ENCODE results near the gene KCNMB2.

KCNMB2 gene

GRCh38 chr3:178663201-178663934 is 127.1 kb downstream of the KCNMB2 start:
- DNase-seq (ENCODE audit: low spot score): no peak
- no peak for TF ChIP-seq CTCF (conservative IDR thresholded peaks at IDR 0.05; ENCODE audit: low read depth)
- CTCF ChIA-PET: no interaction called here
- POLR2A ChIA-PET (ENCODE audit: low non-redundant PET): no interaction called here
- H3K27ac ChIP-seq: no peak overlapping the region

GRCh38 chr3:178665747-178666146 is 129.5 kb downstream of the KCNMB2 start:
- TF ChIP-seq CTCF (conservative IDR thresholded peaks at IDR 0.05; ENCODE audit: low read depth): no peak
- no peak overlapping the region for H3K27ac ChIP-seq
- ChIA-PET CTCF (no interaction called here), POLR2A (ENCODE audit: low non-redundant PET) (no interaction called here)
- DNase-seq (ENCODE audit: low spot score): no peak

- ChIA-PET CTCF (no interaction called here), POLR2A (ENCODE audit: low non-redundant PET) (no interaction called here)
- H3K27ac ChIP-seq: no peak overlapping the region
- DNase-seq (ENCODE audit: low spot score): no peak
- no peak for TF ChIP-seq CTCF (conservative IDR thresholded peaks at IDR 0.05; ENCODE audit: low read depth)
Measured at GRCh38 chr3:178669022-178669601, 132.9 kb downstream of the KCNMB2 start.

GRCh38 chr3:178669758-178670157 is 133.5 kb downstream of the KCNMB2 start:
- POLR2A ChIA-PET (ENCODE audit: low non-redundant PET): no interaction called here
- no peak overlapping the region for H3K27ac ChIP-seq
- CTCF ChIA-PET: interaction anchor here (0.5 kb wide), 1 partner anchor 81 kb away, joined by 3 read pairs; no protein-coding TSS in a partner anchor
- no peak for DNase-seq (ENCODE audit: low spot score)
- TF ChIP-seq CTCF (conservative IDR thresholded peaks at IDR 0.05; ENCODE audit: low read depth): no peak

GRCh38 chr3:178671377-178671776 is 135.1 kb downstream of the KCNMB2 start:
- ChIA-PET POLR2A (ENCODE audit: low non-redundant PET) (no interaction called here), CTCF (no interaction called here)
- DNase-seq (ENCODE audit: low spot score): no peak
- TF ChIP-seq CTCF (conservative IDR thresholded peaks at IDR 0.05; ENCODE audit: low read depth): no peak
- H3K27ac ChIP-seq: peak overlapping the region; percentile 60

GRCh38 chr3:178671791-178672190 is 135.6 kb downstream of the KCNMB2 start:
- ChIA-PET CTCF (no interaction called here), POLR2A (ENCODE audit: low non-redundant PET) (no interaction called here)
- no peak overlapping the region for H3K27ac ChIP-seq
- DNase-seq (ENCODE audit: low spot score): peak; percentile 75
- TF ChIP-seq CTCF (conservative IDR thresholded peaks at IDR 0.05; ENCODE audit: low read depth): no peak
